ENCODE results near the gene RRAD.

DNA sequence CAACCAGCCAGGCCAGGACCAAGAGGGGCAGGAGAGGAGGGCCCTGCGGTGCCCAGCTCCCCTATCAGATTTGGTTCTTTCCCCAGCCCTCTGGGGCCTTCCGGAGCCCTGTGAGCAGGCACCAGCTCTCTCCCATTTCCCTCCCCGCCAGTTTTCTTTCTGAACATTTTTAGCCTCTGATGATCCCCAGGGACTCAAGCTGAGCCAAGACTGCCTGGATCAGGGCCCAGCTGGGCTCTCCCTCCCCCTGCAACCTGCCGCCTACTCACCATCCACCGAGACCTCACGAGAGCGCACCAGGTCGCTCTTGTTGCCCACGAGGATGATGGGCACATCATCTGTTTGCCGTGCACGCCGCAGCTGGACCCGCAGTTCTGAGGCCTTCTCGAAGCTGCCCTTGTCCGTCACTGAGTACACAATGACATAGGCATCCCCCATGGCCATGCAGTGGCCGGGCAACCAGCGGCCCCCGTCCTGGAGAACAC is 2.0 kb downstream of the RRAD start:
- no peak for TF ChIP-seq POLR2A (IDR thresholded peaks at IDR 0.05; ENCODE audit: low read length)
- TF ChIP-seq GATA1 (IDR thresholded peaks at IDR 0.05; ENCODE audit: low read depth, low read length), result no peak

All from erythroblast (primary cell).